Duodenal mucosa (tissue), 2 donors: ENCODE data around the gene CD36.

Experiments
- H3K27ac ChIP-seq: one replicate; pipeline ENCODE4 v1.7.0; 2013; ENCODE audit warnings: low read depth, low read length
- H3K27me3 ChIP-seq, 2 donors: one replicate each; pipeline ENCODE4 v1.7.0; 2013; ENCODE audit warnings: low read length in 2 of 2, control low read depth in 1 of 2; ENCODE audit not compliant: insufficient read depth in 2 of 2, control insufficient read depth in 1 of 2
- H3K36me3 ChIP-seq, 2 donors: one replicate each; pipeline ENCODE4 v1.7.0; 2013; ENCODE audit warnings: low read length in 2 of 2, control low read depth in 1 of 2; ENCODE audit not compliant: insufficient read depth in 2 of 2, control insufficient read depth in 1 of 2
- H3K4me1 ChIP-seq, 2 donors: one replicate each; pipeline ENCODE4 v1.7.0; 2013; ENCODE audit warnings: low read length in 2 of 2, control low read depth in 1 of 2; ENCODE audit not compliant: insufficient read depth in 2 of 2, control insufficient read depth in 1 of 2
- H3K4me3 ChIP-seq, 2 donors: one replicate each; pipeline ENCODE4 v1.7.0; 2013; ENCODE audit warnings: low read length in 2 of 2, low read depth in 1 of 2
- H3K9ac ChIP-seq, 2 donors: one replicate each; pipeline ENCODE4 v1.7.0; 2013; ENCODE audit warnings: low read length in 2 of 2, low read depth in 1 of 2
- H3K9me3 ChIP-seq, 2 donors: one replicate each; pipeline ENCODE4 v1.7.0; 2013; ENCODE audit warnings: low read length in 2 of 2, control low read depth in 1 of 2; ENCODE audit not compliant: control insufficient read depth in 1 of 2

CD36 gene

GRCh38 chr7:80636709-80637108, 1.7 kb upstream of the CD36 start:
- Histone ChIP-seq H3K27me3 (no peaks in the 10 kb centered on the region), H3K4me3 (no peak overlapping the region), H3K4me1 (peaks cover 0 to 10% of the 10 kb centered on the region in 2 donors), H3K9ac (no peak overlapping the region), H3K27ac (no peak overlapping the region), H3K36me3 (no peaks in the 10 kb centered on the region), H3K9me3 (no peaks in the 10 kb centered on the region)

GRCh38 chr7:80637454-80637853, 988 bp upstream of the CD36 start:
- H3K4me3 ChIP-seq: no peak overlapping the region
- H3K4me1 ChIP-seq: peaks cover 0 to 10% of the 10 kb centered on the region in 2 donors
- H3K9me3 ChIP-seq: no peaks in the 10 kb centered on the region
- no peak overlapping the region for H3K27ac ChIP-seq
- no peaks in the 10 kb centered on the region for H3K36me3 ChIP-seq
- H3K9ac ChIP-seq: no peak overlapping the region
- H3K27me3 ChIP-seq: no peaks in the 10 kb centered on the region

DNA sequence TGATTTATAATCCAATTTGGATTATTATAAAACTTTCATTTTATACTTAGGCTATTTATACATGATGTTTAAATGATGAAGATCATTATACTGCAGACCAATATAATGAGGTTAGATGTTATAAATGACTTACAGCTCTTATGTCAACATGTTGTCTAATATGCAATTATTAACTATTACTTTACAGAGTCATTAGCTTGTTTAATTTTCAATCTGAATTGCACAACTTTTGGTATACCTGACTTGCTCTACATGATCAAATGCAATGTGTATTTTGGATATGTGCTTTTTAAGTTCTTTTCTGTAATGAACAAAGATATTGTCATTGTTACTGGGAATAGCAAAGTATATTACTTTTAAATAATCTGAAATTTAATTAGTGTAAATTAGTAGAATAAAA, 569 bp downstream of the CD36 start:
- Histone ChIP-seq H3K36me3 (no peaks in the 10 kb centered on the region), H3K9me3 (no peaks in the 10 kb centered on the region), H3K4me3 (no peak overlapping the region), H3K27ac (no peak overlapping the region), H3K27me3 (no peaks in the 10 kb centered on the region), H3K9ac (no peak overlapping the region), H3K4me1 (peaks cover 0 to 15% of the 10 kb centered on the region in 2 donors)

DNA sequence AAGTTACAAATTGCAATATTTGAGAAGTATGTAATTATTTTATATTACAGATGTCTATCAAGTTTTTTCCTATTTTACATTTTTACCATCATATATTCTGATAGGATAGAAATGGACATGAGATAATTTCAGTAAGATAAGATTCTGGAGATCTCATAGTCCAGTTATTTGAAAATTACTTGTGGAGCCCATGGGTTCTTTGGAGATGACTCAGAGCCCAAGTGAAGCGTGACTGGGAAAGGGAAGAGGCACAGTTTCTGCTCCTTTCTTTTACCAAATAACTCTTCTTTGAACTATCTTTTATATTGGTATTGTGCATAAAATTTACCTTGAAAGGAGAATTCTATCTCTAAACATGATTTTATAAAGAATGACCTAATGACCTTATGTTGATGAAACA, 2.4 kb downstream of the CD36 start:
- Histone ChIP-seq H3K9me3 (no peaks in the 10 kb centered on the region), H3K9ac (no peak overlapping the region), H3K4me3 (no peak overlapping the region), H3K36me3 (no peaks in the 10 kb centered on the region), H3K27me3 (no peaks in the 10 kb centered on the region), H3K27ac (no peak overlapping the region), H3K4me1 (peaks cover 0 to 13% of the 10 kb centered on the region in 2 donors)

GRCh38 chr7:80641548-80641947, 3.1 kb downstream of the CD36 start:
- Histone ChIP-seq H3K27ac (no peak overlapping the region), H3K9ac (no peak overlapping the region), H3K27me3 (no peaks in the 10 kb centered on the region), H3K36me3 (no peaks in the 10 kb centered on the region), H3K4me3 (no peak overlapping the region), H3K9me3 (no peaks in the 10 kb centered on the region), H3K4me1 (peaks cover 0 to 18% of the 10 kb centered on the region in 2 donors)

DNA sequence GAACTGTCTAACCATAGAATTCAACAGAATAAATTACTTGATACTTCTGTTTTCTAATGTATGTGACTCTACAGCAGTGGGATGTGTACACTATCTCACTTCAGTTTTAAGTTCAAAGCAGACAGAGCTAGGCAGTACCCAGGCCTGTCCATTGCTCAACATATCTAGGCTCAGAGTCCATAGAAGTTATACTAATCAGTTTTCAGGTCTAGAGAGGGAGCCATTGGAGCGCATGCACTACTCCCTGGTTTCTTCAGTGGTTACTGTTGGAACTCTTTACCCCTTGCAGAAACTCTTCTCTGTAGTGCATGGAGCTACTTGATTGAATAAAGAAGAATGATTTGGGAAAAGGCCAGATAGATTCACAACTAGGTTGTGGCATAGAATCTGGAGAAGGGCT, 4.4 kb downstream of the CD36 start:
- Histone ChIP-seq H3K9ac (no peak overlapping the region), H3K36me3 (no peaks in the 10 kb centered on the region), H3K4me1 (peaks cover 0 to 14% of the 10 kb centered on the region in 2 donors), H3K4me3 (no peak overlapping the region), H3K27ac (no peak overlapping the region), H3K27me3 (no peaks in the 10 kb centered on the region), H3K9me3 (no peaks in the 10 kb centered on the region)

DNA sequence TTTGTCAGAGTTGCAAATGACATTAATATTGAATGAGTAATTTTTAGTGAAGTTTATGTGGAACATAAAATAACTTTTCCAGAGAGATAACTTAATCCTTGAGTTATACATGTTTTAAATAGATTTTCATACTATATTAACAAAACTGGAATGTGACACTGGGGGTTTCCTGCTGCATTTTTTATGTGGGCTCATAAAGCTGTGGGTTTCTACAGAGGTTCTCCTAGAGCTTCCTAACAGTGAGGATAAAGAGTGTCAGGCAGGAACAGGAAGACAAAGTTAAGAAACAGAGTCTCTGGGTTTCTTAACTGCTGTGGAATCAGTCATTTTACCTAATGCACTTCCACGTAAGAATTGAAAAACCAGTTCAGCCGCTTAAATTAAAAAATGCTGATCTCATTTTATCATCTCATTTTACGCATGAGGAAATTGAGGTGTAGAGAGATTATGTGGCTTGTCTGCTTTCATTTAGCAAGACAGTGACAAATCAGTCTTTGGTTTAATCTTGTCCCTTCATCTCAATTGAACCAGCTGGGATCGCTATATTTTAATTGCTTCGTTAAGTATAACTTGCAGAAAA, 5.0 kb downstream of the CD36 start:
- H3K27ac ChIP-seq: no peak overlapping the region

DNA sequence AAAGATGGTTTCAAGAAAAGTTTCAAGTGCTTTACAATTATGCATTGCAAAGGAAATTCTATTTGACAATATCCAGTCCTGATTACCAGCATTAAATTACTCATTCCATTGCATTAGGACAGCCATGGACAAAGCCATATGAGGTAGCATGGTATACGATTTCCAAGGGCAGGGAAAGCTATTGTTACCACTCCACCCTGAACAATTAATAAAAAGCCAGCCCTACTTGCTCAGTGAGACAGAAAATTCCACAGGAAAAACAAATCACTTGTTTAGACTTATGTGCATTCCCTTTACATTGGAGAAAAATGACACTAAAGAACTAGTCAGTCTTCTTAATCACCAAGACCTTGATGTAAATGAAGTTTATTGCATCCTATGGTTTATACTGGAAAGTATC, 5.6 kb downstream of the CD36 start:
- H3K4me3 ChIP-seq: no peak overlapping the region
- no peak overlapping the region for H3K27ac ChIP-seq
- no peaks in the 10 kb centered on the region for H3K36me3 ChIP-seq
- no peak overlapping the region for H3K9ac ChIP-seq
- peaks cover 0 to 14% of the 10 kb centered on the region in 2 donors for H3K4me1 ChIP-seq
- H3K9me3 ChIP-seq: no peaks in the 10 kb centered on the region
- H3K27me3 ChIP-seq: no peaks in the 10 kb centered on the region

More for the DNA sequence above, 5.0 kb downstream of the CD36 start:
- Histone ChIP-seq H3K9me3 (no peaks in the 10 kb centered on the region), H3K27me3 (no peaks in the 10 kb centered on the region), H3K4me1 (peaks cover 0 to 14% of the 10 kb centered on the region in 2 donors), H3K4me3 (no peak overlapping the region), H3K36me3 (no peaks in the 10 kb centered on the region), H3K9ac (no peak overlapping the region)

- H3K36me3 ChIP-seq: no peaks in the 10 kb centered on the region
- H3K9me3 ChIP-seq: no peaks in the 10 kb centered on the region
- peaks cover 0 to 14% of the 10 kb centered on the region in 2 donors for H3K4me1 ChIP-seq
- H3K4me3 ChIP-seq: peak overlapping the region; percentile 58 to 67
- no peaks in the 10 kb centered on the region for H3K27me3 ChIP-seq
- H3K27ac ChIP-seq: no peak overlapping the region
- H3K9ac ChIP-seq: peak overlapping the region in 1 of 2 donors; percentile 28
Observed at GRCh38 chr7:80646083-80646865, 7.8 kb downstream of the CD36 start.

DNA sequence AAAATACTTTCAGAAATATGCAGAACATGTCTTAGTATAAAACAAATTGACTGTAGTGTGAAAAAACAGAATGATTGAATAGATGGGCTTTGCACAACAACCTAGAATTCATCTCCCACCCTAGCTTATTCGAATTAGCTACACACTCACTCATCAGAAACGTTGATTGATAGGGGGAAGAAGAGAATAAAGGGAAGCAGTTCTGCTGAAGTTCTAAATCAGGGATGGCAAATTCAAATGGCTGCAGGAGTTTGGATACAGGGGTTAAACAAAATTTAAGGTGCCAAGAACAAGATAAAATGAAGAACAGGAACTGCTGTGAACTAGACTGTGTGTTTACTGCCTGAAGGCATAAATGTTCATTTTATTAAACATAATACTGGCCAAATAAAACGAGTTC, 9.0 kb downstream of the CD36 start:
- H3K9me3 ChIP-seq: no peaks in the 10 kb centered on the region
- H3K4me3 ChIP-seq: peak overlapping the region; percentile 18 to 67
- peaks cover 0 to 14% of the 10 kb centered on the region in 2 donors for H3K4me1 ChIP-seq
- H3K9ac ChIP-seq: peak overlapping the region in 1 of 2 donors; percentile 33
- H3K36me3 ChIP-seq: no peaks in the 10 kb centered on the region
- H3K27me3 ChIP-seq: no peaks in the 10 kb centered on the region
- H3K27ac ChIP-seq: no peak overlapping the region
